ENCODE measurements around the gene KCTD11.

KCTD11 gene

DNA sequence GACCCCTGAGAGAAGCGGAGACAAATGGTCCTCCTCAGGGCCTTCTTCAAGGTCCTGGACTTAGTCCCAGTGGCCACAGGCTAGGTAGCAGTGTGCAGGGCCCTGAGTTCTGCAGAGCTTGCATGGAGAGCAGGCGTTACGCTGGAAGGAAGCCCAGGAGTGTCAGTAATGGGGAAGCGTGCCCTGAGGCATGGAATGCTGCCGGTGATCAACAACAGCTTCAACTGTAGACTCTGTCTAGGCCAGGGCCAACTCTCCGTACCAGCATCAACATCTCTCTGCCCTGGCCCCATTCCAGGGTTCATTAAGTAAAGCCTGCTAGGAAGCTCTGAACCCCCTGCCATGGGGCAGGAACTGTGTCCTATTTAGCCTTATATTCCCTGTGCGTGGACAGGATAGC is 28.4 kb downstream of the KCTD11 start:
- DNase-seq = peak; percentile 15

- DNase-seq = no peak
Observed at GRCh38 chr17:7380855-7381683, 29.1 kb downstream of the KCTD11 start, which contains the start of gene TNK1. TSS of gene TNK1 (plus strand) at chr17:7381089. CDS start at chr17:7382927, 1,838 bp downstream.

DNA sequence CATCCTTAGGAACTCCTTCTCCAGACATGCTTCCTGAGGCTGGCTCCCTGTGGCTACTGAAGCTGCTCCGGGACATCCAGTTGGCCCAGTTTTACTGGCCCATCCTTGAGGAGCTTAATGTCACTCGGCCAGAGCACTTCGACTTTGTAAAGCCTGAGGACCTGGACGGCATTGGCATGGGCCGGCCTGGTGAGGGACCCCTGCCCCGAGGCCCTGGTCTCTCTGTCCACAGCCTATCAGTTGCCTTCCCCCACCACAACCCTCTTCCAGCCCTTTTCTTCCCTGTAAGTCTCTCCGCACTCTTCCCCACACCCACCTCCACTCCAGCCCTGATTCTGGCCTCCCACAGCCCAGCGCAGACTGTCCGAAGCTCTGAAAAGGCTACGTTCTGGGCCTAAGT is 30.9 kb downstream of the KCTD11 start:
- DNase-seq = no peak

DNA sequence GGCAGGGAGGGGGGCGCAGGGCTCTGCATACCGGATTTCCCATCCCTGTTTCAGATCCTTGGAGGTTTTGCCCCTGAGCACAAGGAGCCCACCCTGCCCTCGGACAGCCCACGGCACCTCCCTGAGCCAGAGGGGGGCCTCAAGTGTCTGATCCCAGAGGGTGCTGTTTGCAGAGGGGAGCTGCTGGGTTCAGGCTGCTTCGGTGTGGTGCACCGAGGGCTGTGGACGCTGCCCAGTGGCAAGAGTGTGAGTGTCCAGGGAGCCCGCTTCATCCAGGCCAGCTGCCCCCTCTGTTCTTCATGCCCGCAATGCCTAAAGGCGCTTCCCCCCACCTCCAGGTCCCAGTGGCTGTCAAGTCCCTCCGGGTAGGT is 31.4 kb downstream of the KCTD11 start:
- no peak for DNase-seq

DNA sequence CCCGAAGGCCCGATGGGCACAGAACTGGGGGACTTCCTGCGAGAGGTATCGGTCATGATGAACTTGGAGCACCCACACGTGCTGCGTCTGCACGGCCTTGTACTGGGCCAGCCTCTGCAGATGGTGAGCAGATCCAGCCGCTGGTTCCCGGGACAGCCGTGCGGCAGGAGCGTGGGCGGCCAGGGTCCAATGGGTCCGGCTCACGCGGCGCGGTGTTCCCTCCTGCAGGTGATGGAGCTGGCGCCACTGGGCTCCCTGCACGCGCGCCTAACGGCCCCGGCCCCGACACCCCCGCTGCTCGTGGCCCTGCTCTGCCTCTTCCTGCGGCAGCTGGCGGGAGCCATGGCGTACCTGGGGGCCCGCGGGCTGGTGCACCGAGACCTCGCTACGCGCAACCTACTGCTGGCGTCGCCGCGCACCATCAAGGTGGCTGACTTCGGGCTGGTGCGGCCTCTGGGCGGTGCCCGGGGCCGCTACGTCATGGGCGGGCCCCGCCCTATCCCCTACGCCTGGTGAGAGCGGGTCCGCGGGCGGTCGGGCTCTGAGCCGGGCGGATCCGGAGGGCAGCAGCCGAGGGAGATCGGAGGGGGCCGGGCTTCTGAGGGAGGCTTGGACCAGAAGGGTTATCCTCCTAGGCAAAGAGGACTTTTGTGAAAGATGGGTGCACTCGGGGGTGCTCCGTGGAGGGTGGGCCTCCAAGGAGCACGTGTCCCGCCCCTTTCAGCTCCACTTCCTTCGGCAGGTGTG is 32.0 kb downstream of the KCTD11 start:
- peak; percentile 40 for DNase-seq

- no peak for DNase-seq
Observed at GRCh38 chr17:7384489-7385081, 32.6 kb downstream of the KCTD11 start.

DNA sequence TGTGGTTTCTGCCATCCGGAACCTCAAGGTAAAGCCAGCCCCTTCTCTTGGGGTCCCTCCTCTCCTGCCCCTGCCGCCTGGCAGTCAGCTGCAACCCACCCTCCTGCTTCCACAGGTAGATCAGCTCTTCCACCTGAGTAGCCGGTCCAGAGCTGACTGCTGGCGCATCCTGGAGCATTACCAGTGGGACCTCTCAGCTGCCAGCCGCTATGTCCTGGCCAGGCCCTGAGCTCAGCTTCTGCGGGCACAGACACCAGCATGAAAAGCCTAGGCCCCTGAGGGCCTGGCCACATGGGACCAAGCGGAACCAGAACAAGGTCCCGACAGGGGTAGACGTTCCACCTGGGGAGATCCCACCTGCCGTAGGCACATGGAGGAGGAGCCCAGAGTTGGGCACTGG is 36.9 kb downstream of the KCTD11 start:
- no peak for DNase-seq

GRCh38 chr17:7389924-7390910 is 38.3 kb downstream of the KCTD11 start:
- DNase-seq = no peak

- DNase-seq = no peak
Observed at GRCh38 chr17:7391307-7391706, 39.3 kb downstream of the KCTD11 start.

- DNase-seq = no peak
Observed at GRCh38 chr17:7392696-7393612, 41.0 kb downstream of the KCTD11 start.

GRCh38 chr17:7393613-7394451 is 41.9 kb downstream of the KCTD11 start:
- peak; percentile 16 for DNase-seq

DNA sequence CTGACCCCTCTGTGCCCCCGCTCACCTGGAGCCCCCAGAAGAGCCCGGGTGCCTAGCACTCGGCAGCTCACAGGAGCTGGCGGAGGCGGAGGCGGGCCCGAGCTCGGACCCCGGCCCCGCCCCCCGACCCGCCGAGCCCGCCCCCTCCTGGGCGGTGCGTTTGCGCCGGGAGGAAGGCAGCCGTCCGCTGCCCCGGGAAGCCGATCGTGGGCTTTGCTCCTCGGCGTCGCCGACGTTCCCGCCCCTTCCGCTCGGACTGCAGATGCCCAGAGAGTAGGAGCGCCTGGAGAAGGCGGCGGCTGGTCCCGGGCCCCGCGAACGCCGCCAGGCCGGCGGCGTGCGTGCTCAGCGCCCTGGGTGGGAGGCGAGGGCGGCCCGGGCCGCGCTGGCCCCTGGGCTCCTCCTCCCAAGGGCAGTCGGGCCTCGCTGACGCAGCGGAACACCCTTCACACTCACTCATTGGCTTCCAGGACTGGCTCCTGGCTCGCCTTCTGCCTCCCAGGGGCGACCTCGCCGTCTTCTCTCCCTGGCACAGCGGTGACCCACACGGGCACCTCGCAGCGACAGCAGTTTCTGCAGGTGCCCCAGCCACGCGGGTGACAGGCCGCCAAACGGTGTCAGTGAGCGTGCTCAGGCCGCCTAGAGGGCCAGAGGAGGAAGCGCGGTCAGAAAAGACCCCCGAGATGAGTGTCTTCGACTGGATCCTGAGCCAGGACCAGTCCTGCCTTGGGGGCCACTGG is 42.7 kb downstream of the KCTD11 start, which contains the start of gene PLSCR3:
Gene PLSCR3 (minus strand): TSS at position 74 of the 740 bp plus-strand sequence. CDS start 415 bp downstream, outside the sequence.
- DNase-seq = peak; percentile 84

DNA sequence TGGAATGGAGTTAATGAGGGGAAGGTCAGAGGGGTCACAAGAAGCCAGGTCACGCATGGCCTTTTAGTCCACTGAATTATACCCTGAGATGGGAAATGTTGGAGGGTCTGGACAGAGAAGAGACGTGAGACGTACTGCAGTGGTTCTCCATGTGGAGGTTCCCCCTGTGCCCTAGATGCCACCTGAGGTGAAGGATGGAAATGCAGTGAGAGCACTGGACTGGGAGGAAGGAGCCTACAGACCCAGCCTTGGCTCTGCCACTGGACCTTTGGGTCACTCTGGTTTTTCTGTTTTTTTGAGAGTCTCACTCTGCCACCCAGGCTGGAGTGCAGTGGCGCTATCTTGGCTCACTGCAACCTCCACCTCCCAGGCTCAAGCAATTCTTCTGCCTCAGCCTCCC is 44.2 kb downstream of the KCTD11 start:
- DNase-seq = no peak

DNA sequence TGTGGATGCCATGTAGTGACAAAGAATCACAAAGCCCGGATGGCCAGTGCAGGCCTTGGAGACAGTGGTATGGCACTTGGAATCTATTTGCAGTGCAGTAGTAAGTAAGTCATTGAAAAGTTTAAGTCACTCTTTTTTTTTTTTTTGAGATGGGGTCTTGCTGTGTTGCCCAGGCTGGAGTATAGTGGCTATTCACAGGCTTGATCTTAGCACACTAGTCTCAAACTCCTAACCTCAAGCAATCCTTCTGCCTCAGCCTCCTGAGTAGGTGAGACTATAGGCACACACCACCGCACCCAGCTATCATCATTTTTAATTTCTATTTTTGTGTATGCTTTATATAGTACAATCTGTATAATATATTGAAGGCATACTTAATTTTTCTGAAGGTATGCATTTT is 46.6 kb downstream of the KCTD11 start:
- no peak for DNase-seq

DNA sequence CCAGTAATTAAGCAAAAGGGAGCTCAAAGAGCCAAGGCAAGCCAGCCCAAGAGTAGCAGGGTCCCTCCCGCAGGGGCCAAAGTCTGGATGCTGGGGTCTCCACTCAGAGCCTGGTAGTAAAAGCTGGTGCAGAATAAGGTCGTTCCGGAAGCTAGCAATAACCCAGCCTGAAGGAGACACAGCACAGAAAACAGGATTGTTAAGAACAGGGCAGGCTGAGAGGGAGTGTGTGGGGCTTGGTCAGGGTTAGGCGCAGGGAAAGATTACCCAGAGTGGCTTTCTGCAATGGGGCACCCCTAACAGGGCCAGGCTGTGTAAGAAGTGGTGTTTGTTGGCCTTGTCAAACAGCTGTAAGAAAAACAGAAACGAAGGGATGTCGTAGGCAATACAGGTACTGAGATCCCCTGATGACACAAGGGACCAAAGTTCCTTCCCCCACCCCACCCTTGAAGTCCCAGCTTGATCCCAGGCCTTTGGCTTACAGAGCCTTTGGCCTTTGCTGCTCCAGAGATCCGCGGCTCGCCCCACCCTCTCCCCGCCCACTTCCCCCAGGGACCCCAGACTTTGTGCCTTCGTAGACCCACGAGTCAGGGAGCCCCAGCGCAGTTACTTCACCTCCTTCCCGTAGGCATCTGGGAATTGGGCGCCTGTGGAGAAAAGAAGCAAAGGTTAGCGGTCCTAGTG is 51.2 kb downstream of the KCTD11 start:
- peak; percentile 9 for DNase-seq

DNA sequence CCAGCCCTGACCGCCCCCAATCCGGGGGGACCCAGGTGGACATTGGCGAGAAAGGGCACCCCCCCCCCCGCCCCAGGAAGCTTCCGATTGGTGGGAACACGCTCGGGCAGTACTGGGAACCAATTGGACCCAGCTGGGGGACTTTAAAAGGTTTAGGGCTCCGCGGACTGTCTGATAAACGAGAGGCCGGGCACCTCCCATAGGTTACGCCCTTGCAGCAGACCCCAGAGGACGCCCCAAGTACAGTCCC is 51.7 kb downstream of the KCTD11 start:
- no peak for DNase-seq

DNA sequence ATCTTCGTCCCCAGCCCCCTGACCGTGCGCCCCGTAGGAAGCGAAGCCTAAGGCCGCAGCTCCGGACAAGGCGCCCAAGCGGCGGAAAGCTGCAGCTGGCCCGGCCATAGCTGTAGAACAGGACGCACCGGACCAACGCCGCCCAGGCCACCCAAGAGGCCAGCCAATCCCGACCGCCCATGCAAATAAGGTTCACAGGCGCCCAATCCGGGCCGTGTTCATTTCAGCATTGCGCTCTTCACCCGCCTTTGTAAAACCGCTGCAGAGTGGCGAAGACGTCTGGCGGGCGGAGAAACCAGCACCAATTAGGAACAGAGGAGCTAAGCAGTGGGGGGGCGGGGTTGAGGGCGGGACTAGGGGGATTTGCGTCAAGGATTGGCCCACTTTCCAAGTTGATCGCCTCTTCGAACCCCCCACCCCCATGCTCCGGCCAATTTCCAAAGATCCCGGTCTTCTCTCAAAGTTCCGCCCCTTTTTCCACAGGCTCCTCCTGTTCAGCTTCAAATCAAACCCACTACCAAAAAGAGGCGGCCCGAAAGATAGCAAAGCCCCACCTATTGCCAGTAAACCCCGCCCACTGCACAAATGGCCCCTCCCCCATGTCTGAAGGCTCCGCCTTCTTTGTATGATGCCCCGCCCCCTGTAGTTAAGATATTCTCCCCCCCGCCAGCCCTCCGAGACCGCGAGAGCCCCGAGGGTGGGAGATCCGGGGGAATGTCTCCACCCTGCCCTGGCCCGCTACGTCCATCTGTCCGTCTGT is 52.2 kb downstream of the KCTD11 start, which contains the start of gene TMEM256:
Gene TMEM256 (minus strand): TSS at position 121 of the 760 bp plus-strand sequence. CDS start 13 bp downstream, at position 108.
- DNase-seq = peak; percentile 99

Data from suppressor macrophage treated with lipopolysaccharide for 4 hours (primary cell).